ENCODE data around the gene C2orf76. TPM values are rescaled to one million over a fixed set of nuclear protein-coding genes. Genes with fewer than 3 reads are reported as not detected.

Gene C2orf76
- total RNA-seq, 1 experiment from 2014 or later, result 9.7 TPM

GRCh38 chr2:119323459-119323858 is 43.2 kb downstream of the C2orf76 start:
- ChIA-PET CTCF (interaction anchor here (1.8 kb wide), 1 partner anchor 12 kb away, joined by 5 read pairs; no protein-coding TSS in a partner anchor), POLR2A (interaction anchor here (1.1 kb wide), 1 partner anchor 26 kb away, joined by 3 read pairs; no protein-coding TSS in a partner anchor)
- H3K4me1 Mint-ChIP-seq (ENCODE audit: insufficient read depth, unreplicated experiment), result peaks cover 11% of the 10 kb centered on the region
- H3K27me3 Mint-ChIP-seq (ENCODE audit: insufficient read depth, unreplicated experiment), result no peaks in the 10 kb centered on the region
- H3K4me3 Mint-ChIP-seq (ENCODE audit: unreplicated experiment), result no peak overlapping the region
- no peak overlapping the region for H3K27ac Mint-ChIP-seq (ENCODE audit: low read depth, unreplicated experiment)
- peak; percentile 7 for DNase-seq (ENCODE audit: unreplicated experiment)
- H3K9me3 Mint-ChIP-seq (ENCODE audit: unreplicated experiment), result no peaks in the 10 kb centered on the region
- intact Hi-C loops (cut with micrococcal nuclease), result no loop called here
- no peaks in the 10 kb centered on the region for H3K36me3 Mint-ChIP-seq (ENCODE audit: insufficient read depth, unreplicated experiment)
- no peak for TF ChIP-seq CTCF (IDR thresholded peaks at IDR 0.05; ENCODE audit: unreplicated experiment)
- BruUV-seq (replicated peaks), result no TSS peak

GRCh38 chr2:119319593-119319992 is 47.0 kb downstream of the C2orf76 start:
- H3K36me3 Mint-ChIP-seq (ENCODE audit: insufficient read depth, unreplicated experiment), result no peaks in the 10 kb centered on the region
- H3K27ac Mint-ChIP-seq (ENCODE audit: low read depth, unreplicated experiment), result no peak overlapping the region
- TF ChIP-seq CTCF (IDR thresholded peaks at IDR 0.05; ENCODE audit: unreplicated experiment), result no peak
- ChIA-PET CTCF (interaction anchor here (1.8 kb wide), 1 partner anchor 27 kb away, joined by 7 read pairs; no protein-coding TSS in a partner anchor), POLR2A (no interaction called here)
- intact Hi-C loops (cut with micrococcal nuclease), result no loop called here
- H3K9me3 Mint-ChIP-seq (ENCODE audit: unreplicated experiment), result peaks cover 2% of the 10 kb centered on the region
- no peaks in the 10 kb centered on the region for H3K27me3 Mint-ChIP-seq (ENCODE audit: insufficient read depth, unreplicated experiment)
- no peak for DNase-seq (ENCODE audit: unreplicated experiment)
- H3K4me3 Mint-ChIP-seq (ENCODE audit: unreplicated experiment), result no peak overlapping the region
- BruUV-seq (replicated peaks), result no TSS peak
- H3K4me1 Mint-ChIP-seq (ENCODE audit: insufficient read depth, unreplicated experiment), result peaks cover 11% of the 10 kb centered on the region

GRCh38 chr2:119317554-119317953 is 49.1 kb downstream of the C2orf76 start:
- Mint-ChIP-seq H3K9me3 (ENCODE audit: unreplicated experiment) (peaks cover 4% of the 10 kb centered on the region), H3K4me1 (ENCODE audit: insufficient read depth, unreplicated experiment) (peaks cover 6% of the 10 kb centered on the region)
- POLR2A ChIA-PET, result interaction anchor here (1.4 kb wide), 1 partner anchor 50 kb away, joined by 4 read pairs; the partner anchor contains the start of genes C2orf76 and DBI

GRCh38 chr2:119316066-119316465 is 50.6 kb downstream of the C2orf76 start:
- peak; percentile 8 for DNase-seq (ENCODE audit: unreplicated experiment)
- Mint-ChIP-seq H3K9me3 (ENCODE audit: unreplicated experiment) (peaks cover 4% of the 10 kb centered on the region), H3K27me3 (ENCODE audit: insufficient read depth, unreplicated experiment) (no peaks in the 10 kb centered on the region), H3K4me3 (ENCODE audit: unreplicated experiment) (no peak overlapping the region), H3K36me3 (ENCODE audit: insufficient read depth, unreplicated experiment) (no peaks in the 10 kb centered on the region), H3K4me1 (ENCODE audit: insufficient read depth, unreplicated experiment) (peaks cover 6% of the 10 kb centered on the region), H3K27ac (ENCODE audit: low read depth, unreplicated experiment) (no peak overlapping the region)
- BruUV-seq (replicated peaks), result no TSS peak
- intact Hi-C loops (cut with micrococcal nuclease), result no loop called here
- no peak for TF ChIP-seq CTCF (IDR thresholded peaks at IDR 0.05; ENCODE audit: unreplicated experiment)
- CTCF ChIA-PET, result no interaction called here
- POLR2A ChIA-PET, result interaction anchor here (1.4 kb wide), 1 partner anchor 51 kb away, joined by 4 read pairs; the partner anchor contains the start of genes C2orf76 and DBI

More at GRCh38 chr2:119317554-119317953, 49.1 kb downstream of the C2orf76 start:
- intact Hi-C loops (cut with micrococcal nuclease), result no loop called here
- H3K27ac Mint-ChIP-seq (ENCODE audit: low read depth, unreplicated experiment), result no peak overlapping the region
- DNase-seq (ENCODE audit: unreplicated experiment), result no peak
- no TSS peak for BruUV-seq (replicated peaks)
- H3K36me3 Mint-ChIP-seq (ENCODE audit: insufficient read depth, unreplicated experiment), result no peaks in the 10 kb centered on the region
- no peak for TF ChIP-seq CTCF (IDR thresholded peaks at IDR 0.05; ENCODE audit: unreplicated experiment)
- H3K4me3 Mint-ChIP-seq (ENCODE audit: unreplicated experiment), result no peak overlapping the region
- H3K27me3 Mint-ChIP-seq (ENCODE audit: insufficient read depth, unreplicated experiment), result no peaks in the 10 kb centered on the region
- CTCF ChIA-PET, result no interaction called here
